Keratinocyte (primary cell): Measurements from ENCODE around the gene KCNB1. TPM values are rescaled to one million over a fixed set of nuclear protein-coding genes. Genes with fewer than 3 reads are reported as not detected.

Experiments used
- DNase-seq: peaks from one replicate; pipeline ENCODE4 v3.0.0-alpha.2; 2011; ENCODE audit warnings: low read depth, missing footprints, low spot score
- FAIRE-seq: peaks from 2 replicates; lab custom pipeline; 2011; peaks lifted over from hg19 to GRCh38; lab: Jason Lieb, UNC
- H2AFZ ChIP-seq: 2 replicates; pipeline ENCODE4 v1.6.0; 2012; ENCODE audit warnings: low read length, control low read depth, inconsistent platforms; ENCODE audit not compliant: control insufficient read depth
- H3K27ac ChIP-seq: 2 replicates; pipeline ENCODE4 v1.5.1; 2011; ENCODE audit warnings: low read length; ENCODE audit not compliant: control insufficient read depth, insufficient read depth
- H3K27me3 ChIP-seq: 3 replicates; pipeline ENCODE4 v1.6.0; 2011; ENCODE audit warnings: low read length; ENCODE audit not compliant: control insufficient read depth, insufficient read depth; ENCODE audit errors: extremely low read depth
- H3K36me3 ChIP-seq, 2 experiments: 2 replicates in 1 of 2; 3 replicates in 1 of 2; pipeline ENCODE4 v1.5.1; 2011; ENCODE audit warnings: low read length in 2 of 2, mild to moderate bottlenecking in 1 of 2; ENCODE audit not compliant: control insufficient read depth in 2 of 2, insufficient read depth in 2 of 2; ENCODE audit errors: extremely low read depth in 1 of 2
- H3K4me1 ChIP-seq: 3 replicates; pipeline ENCODE4 v1.5.1; 2011; ENCODE audit warnings: low read length; ENCODE audit not compliant: control insufficient read depth, insufficient read depth; ENCODE audit errors: extremely low read depth
- H3K4me2 ChIP-seq: 3 replicates; pipeline ENCODE4 v1.6.0; 2011; ENCODE audit warnings: low read depth, low read length; ENCODE audit not compliant: control insufficient read depth, insufficient read depth; ENCODE audit errors: extremely low read depth
- H3K4me3 ChIP-seq, 3 experiments: fragments of 200-600 bp in 1 of 3; sonication (generic) in 1 of 3; 2 replicates in 2 of 3; 3 replicates in 1 of 3; pipeline ENCODE4 v1.5.1; 2011 to 2016; ENCODE audit warnings: low read length in 3 of 3, mild to moderate bottlenecking in 3 of 3, control low read depth in 2 of 3, inconsistent platforms in 1 of 3, low read depth in 1 of 3, mixed read lengths in 1 of 3, mixed run types in 1 of 3, moderate library complexity in 1 of 3; ENCODE audit not compliant: control insufficient read depth in 2 of 3, insufficient read depth in 2 of 3; ENCODE audit errors: extremely low read depth in 1 of 3
- H3K79me2 ChIP-seq: 2 replicates; pipeline ENCODE4 v1.6.0; 2012; ENCODE audit warnings: low read length; ENCODE audit not compliant: control insufficient read depth, insufficient read depth
- H3K9ac ChIP-seq: 3 replicates; pipeline ENCODE4 v1.6.0; 2011; ENCODE audit warnings: low read length; ENCODE audit not compliant: control insufficient read depth, insufficient read depth; ENCODE audit errors: extremely low read depth
- H3K9me1 ChIP-seq: 3 replicates; pipeline ENCODE4 v1.6.0; 2011; ENCODE audit warnings: low read length; ENCODE audit not compliant: control insufficient read depth, insufficient read depth; ENCODE audit errors: extremely low read depth
- H3K9me3 ChIP-seq: 2 replicates; pipeline ENCODE4 v1.5.1; 2012; ENCODE audit warnings: low read depth, low read length; ENCODE audit not compliant: control insufficient read depth
- H4K20me1 ChIP-seq: 3 replicates; pipeline ENCODE4 v1.6.0; 2011; ENCODE audit warnings: low read length; ENCODE audit not compliant: control insufficient read depth, insufficient read depth; ENCODE audit errors: extremely low read depth
- CTCF ChIP-seq, 3 experiments: IDR thresholded peaks in 1 of 3; conservative IDR thresholded peaks in 1 of 3; optimal IDR thresholded peaks in 1 of 3; 2 replicates in 2 of 3; 3 replicates in 1 of 3; pipeline versions ENCODE3 to v1.5.1; 2011; ENCODE audit warnings: low read length in 3 of 3, mild to moderate bottlenecking in 3 of 3, moderate library complexity in 2 of 3, control low read depth in 1 of 3, inconsistent platforms in 1 of 3; ENCODE audit not compliant: insufficient read depth in 2 of 3; ENCODE audit errors: extremely low read depth in 1 of 3
- EZH2 ChIP-seq: IDR thresholded peaks from one replicate; pipeline ENCODE4 v1.6.1; 2012; ENCODE audit warnings: inconsistent platforms, mild to moderate bottlenecking, low read length, moderate library complexity
- dilution Hi-C: fragments of 300-500 bp; cut with MboI; formaldehyde crosslinking; loops from one replicate; pipeline ENCODE4 v1.7.0; 2020; ENCODE audit warnings: low sequenced_read_pairs; ENCODE audit not compliant: extremely low pct_ligation_motif_present
- polyA plus RNA-seq, 5 experiments: library from polyadenylated mRNA; depleted of rRNA in 3 of 5; stranded (reverse) in 3 of 5; stranded (forward) in 1 of 5; unstranded in 1 of 5; fragments of >200 nt; gene quantifications; 1 replicate in 1 of 5; 2 replicates in 3 of 5; 3 replicates in 1 of 5; pipeline versions ENCODE4 v1.2.1 to v1.2.3, GENCODE V29; 2011 to 2012; ENCODE audit warnings: missing spikeins in 2 of 5, low read depth in 1 of 5, low replicate concordance in 1 of 5

The KCNB1 gene
- polyA plus RNA-seq, 1 donor (not counting 4 experiments of a cell fraction or from before 2014, with no cell fraction given), result not detected

DNA sequence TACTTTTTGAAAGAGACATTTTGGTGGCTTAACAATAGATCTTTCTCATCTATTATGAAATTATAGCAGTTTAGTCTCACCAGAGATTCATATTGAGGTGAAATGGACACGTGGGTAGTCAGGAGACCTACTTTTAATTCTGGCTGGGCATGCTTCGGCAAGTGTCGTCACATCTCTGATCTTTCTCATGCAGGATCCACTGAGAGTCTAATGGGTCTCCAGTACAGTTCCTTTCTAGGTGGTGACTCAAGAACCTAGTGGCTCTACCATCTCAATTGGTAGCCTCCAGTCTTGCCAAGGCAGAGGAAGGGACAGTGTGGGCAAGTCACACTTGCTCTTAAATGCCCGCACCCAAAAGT, 94.9 kb downstream of the KCNB1 start:
- H3K9me3 ChIP-seq, result no peaks in the 10 kb centered on the region
- H3K4me2 ChIP-seq, result no peak overlapping the region
- dilution Hi-C loops, result no loop called here
- no peaks in the 10 kb centered on the region for H3K4me1 ChIP-seq
- no peak overlapping the region for H3K27ac ChIP-seq
- H3K4me3 ChIP-seq, result no peak overlapping the region
- H3K27me3 ChIP-seq, result peaks cover 20% of the 10 kb centered on the region
- H4K20me1 ChIP-seq, result no peaks in the 10 kb centered on the region
- H2AFZ ChIP-seq, result no peak overlapping the region
- H3K79me2 ChIP-seq, result no peaks in the 10 kb centered on the region
- no peaks in the 10 kb centered on the region for H3K36me3 ChIP-seq
- DNase-seq (no peak), FAIRE-seq (no peak)
- TF ChIP-seq CTCF (optimal IDR thresholded peaks at IDR 0.05 in 1 of 3, IDR thresholded peaks at IDR 0.05 in 1 of 3, conservative IDR thresholded peaks at IDR 0.05 in 1 of 3; ENCODE audit: extremely low read depth in 1 of 3, insufficient read depth in 2 of 3, low read length in 3 of 3) (no peak), EZH2 (no peak)
- H3K9ac ChIP-seq, result no peak overlapping the region
- no peaks in the 10 kb centered on the region for H3K9me1 ChIP-seq

GRCh38 chr20:49386848-49387580, 95.5 kb downstream of the KCNB1 start:
- Histone ChIP-seq H3K4me3 (no peak overlapping the region), H3K9ac (no peak overlapping the region), H4K20me1 (no peaks in the 10 kb centered on the region), H3K79me2 (no peaks in the 10 kb centered on the region), H3K27me3 (peaks cover 19% of the 10 kb centered on the region), H3K9me1 (no peaks in the 10 kb centered on the region), H3K36me3 (no peaks in the 10 kb centered on the region), H3K4me2 (no peak overlapping the region), H3K4me1 (peaks cover 3% of the 10 kb centered on the region), H2AFZ (no peak overlapping the region), H3K27ac (no peak overlapping the region), H3K9me3 (no peaks in the 10 kb centered on the region)
- DNase-seq (no peak), FAIRE-seq (no peak)
- TF ChIP-seq CTCF (optimal IDR thresholded peaks at IDR 0.05 in 1 of 3, IDR thresholded peaks at IDR 0.05 in 1 of 3, conservative IDR thresholded peaks at IDR 0.05 in 1 of 3; ENCODE audit: extremely low read depth in 1 of 3, insufficient read depth in 2 of 3, low read length in 3 of 3) (no peak), EZH2 (no peak)
- dilution Hi-C loops, result no loop called here
